HG03139 (cell line): ENCODE measurements around the gene ZNF700.
A peak's percentile ranks its signal among the peaks of the same experiment; 100 is the strongest.
"Not testable (repeated sequence)": the region's sequence is repeated elsewhere in the genome, so short reads cannot be mapped to it uniquely, and the experiment has no call there.

Experiments
- ATAC-seq: cut with Tn5 transposase; IDR thresholded peaks from one replicate; pipeline ENCODE4 v1.9.1; 2021; ENCODE audit not compliant: unreplicated experiment

Gene ZNF700

DNA sequence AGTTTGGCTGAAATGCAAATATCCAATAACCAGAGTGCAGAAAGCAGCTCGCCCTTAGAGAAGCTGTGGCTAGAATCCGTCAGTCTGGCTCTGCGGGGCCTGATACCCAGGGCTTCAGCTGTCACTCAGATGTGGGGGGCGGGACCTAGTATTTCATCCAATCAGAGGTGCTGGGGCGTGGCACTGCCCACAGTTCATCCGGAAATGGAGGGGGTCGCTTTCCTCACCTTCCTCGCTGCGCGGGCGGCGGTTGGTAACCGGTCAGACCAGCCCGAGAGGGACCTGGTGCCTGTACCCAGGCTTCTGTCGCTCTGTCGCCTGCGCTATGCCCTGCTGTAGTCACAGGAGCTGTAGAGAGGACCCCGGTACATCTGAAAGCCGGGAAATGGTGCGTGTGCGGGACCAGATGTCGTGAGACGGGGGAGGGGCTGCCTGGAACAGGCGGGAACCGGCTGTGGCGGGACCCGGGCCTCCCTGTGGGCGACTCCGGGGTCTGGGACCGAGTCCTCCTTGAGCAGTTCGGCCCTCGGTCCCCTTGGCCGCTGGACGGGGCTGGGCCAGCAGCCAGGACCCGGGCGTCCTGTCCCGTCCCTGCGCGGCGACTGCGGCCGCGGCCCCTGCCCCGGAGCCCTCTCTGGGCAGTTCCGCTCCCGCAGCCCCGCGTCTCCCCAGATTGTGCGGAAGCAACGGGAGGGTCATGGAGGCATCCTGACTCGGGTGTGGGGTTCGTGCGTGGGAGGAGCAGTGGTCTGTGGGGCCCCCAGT, at the start of gene ZNF700:
ZNF700 (plus strand) TSS at position 222 of the 765 bp plus-strand sequence; CDS start at position 326, 104 bp downstream.
- peak; percentile 76 for ATAC-seq

- not testable (repeated sequence) for ATAC-seq
These were observed 45.1 kb upstream of the ZNF700 start for GRCh38 chr19:11879687-11880266.

DNA sequence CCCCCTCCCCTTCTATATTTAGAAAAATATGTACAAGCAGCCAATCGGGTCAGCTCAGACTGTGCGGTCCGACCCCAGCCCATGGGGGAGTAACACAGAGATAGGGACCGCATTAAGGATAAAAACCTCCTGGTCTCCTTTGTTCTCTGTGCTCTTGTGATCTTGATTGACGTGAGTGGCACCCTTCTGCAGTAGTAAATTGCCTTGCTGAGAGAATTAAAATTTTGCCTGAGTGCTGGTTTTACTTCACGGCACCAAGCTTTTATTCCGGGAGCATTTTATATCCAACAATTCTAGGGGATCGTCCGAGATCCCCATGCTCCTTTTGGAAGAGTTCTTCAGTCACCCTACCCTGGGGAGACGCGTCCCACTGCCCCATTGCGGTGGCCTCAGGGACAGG, 44.3 kb upstream of the ZNF700 start:
- no peak for ATAC-seq

GRCh38 chr19:11881151-11881800, 43.6 kb upstream of the ZNF700 start:
- no peak for ATAC-seq

GRCh38 chr19:11882606-11883005, 42.3 kb upstream of the ZNF700 start:
- ATAC-seq = no peak

- ATAC-seq = no peak
These were observed 37.7 kb upstream of the ZNF700 start for GRCh38 chr19:11887234-11887610.

- ATAC-seq = no peak
These were observed 37.0 kb upstream of the ZNF700 start, which contains the start of gene ZNF69 for GRCh38 chr19:11887611-11888531. Gene ZNF69 (plus strand): TSS chr19:11887782. CDS start chr19:11887924, 142 bp downstream.

- not testable (repeated sequence) for ATAC-seq
These were observed 35.0 kb upstream of the ZNF700 start for GRCh38 chr19:11889901-11890300.

DNA sequence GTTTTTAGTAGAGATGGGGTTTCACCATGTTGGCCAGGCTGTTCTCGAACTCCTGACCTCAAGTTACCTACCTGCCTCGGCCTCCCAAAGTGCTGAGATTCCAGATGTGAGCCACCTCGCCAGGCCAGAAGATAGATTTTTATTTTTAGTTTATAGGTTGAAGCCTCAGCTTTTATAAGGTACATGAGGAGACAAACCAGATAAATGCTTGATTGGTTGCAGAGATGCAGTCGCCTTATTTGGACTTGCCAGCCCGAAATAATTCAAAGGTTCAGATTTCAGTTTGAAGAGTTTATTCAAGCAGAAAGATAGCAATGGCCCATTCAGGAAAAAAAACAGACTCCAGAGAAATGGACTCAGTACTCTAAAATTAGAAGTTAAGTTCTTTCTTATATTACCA, 34.3 kb upstream of the ZNF700 start:
- no peak for ATAC-seq

GRCh38 chr19:11894851-11895250, 30.1 kb upstream of the ZNF700 start:
- no peak for ATAC-seq

GRCh38 chr19:11902228-11902627, 22.7 kb upstream of the ZNF700 start:
- ATAC-seq = no peak

- no peak for ATAC-seq
These were observed 19.0 kb upstream of the ZNF700 start for GRCh38 chr19:11905928-11906327.

DNA sequence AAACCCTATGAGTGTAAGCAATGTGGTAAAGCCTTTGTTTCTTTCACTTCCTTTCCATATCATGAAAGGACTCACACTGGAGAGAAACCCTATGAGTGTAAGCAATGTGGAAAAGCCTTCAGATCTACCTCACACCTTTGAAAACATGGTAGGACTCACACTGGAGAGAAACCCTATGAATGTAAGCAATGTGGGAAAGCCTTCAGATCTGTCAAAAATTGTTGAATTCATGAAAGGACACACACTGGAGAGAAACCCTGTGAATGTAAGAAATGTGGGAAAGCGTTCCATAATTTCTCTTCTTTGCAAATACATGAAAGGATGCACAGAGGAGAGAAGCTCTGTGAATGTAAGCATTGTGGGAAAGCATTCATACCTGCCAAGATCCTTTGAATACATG, 13.0 kb upstream of the ZNF700 start:
- ATAC-seq = not testable (repeated sequence)

DNA sequence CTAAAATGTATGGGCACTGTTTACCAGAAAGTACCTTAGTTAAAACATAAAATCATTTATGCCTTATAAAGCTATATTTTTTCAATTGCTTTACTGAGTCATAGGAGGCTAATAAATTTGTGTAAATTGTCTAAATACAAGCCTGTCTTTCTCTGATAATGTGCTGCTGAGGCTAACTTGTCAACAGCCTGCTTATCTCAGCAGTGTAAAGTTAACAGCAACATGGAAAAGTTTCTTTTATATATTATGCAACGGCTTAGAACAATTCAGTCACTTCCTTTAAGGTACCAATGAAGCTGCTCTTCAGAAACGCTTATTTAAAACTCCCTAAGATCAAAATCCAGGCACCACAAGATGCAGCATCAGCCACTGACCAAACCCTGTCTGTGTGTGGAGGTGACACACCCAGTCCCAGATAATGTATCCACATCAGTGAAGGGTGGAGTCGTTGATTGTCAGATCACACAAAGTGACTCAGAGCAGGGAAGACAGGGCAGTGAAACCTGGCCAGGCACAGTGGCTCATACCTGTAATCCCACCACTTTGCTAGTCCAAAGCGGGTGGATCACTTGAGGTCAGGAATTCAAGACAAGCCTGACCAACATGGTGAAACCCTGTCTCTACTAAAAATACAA, 10.4 kb upstream of the ZNF700 start:
- not testable (repeated sequence) for ATAC-seq

GRCh38 chr19:11921852-11922495, 2.9 kb upstream of the ZNF700 start:
- no peak for ATAC-seq

GRCh38 chr19:11925651-11926187, 812 bp downstream of the ZNF700 start:
- not testable (repeated sequence) for ATAC-seq

- no peak for ATAC-seq
These were observed 2.3 kb downstream of the ZNF700 start for GRCh38 chr19:11927227-11927626.

- no peak for ATAC-seq
These were observed 6.1 kb downstream of the ZNF700 start for GRCh38 chr19:11931051-11931450.

DNA sequence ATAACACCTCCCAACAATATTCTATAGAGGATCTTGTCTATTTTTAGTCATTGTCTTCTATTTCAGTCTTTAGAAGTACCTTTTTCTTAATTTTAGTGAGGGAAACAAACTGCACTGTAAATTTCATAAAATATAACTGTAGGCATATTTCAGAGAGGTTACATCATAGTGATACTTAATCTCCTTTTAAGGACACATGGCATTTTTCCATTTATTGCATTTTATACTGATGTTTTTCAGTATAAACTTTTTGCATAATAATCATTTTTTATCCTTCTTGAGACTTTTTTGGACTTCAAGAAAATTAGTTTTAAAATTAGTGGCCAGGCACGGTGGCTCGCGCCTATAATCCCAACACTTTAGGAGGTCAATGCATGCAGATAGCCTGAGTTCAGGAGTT, 6.6 kb downstream of the ZNF700 start:
- no peak for ATAC-seq

DNA sequence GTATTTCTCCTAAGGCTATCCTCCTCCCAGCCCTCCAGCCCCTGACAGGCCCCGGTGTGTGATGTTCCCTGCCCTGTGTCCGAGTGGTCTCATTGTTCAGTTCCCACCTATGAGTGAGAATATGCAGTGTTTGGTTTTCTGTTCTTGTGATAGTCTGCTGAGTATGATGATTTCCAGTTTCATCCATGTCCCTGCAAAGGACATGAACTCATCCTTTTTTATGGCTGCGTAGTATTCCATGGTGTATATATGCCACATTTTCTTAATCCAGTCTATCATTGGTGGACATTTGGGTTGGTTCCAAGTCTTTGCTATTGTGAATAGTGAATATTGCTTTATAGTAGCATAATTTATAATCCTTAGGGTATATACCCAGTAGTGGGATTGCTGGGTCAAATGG, 10.9 kb downstream of the ZNF700 start:
- ATAC-seq = not testable (repeated sequence)
